Measurements from ENCODE around the gene AP1S2. TPM values are rescaled to one million over a fixed set of nuclear protein-coding genes. Genes with fewer than 3 reads are reported as not detected.

Gene AP1S2
- total and polyA plus RNA-seq, 2 of the 8 experiments (the other 6 are each of a cell fraction or from before 2014, with no cell fraction given): 88.2 to 237 TPM

- Histone ChIP-seq H3K14ac (ENCODE audit: insufficient read length) (no peak overlapping the region), H3K56ac (replicated peaks; ENCODE audit: insufficient read length, low read depth, low read length) (no peak overlapping the region), H4K91ac (replicated peaks; ENCODE audit: insufficient read length, low read length) (no peak overlapping the region), H3K27me3 (replicated peaks in 1 of 4; ENCODE audit: control insufficient read depth in 3 of 4, extremely low read depth in 1 of 4, insufficient read depth in 3 of 4, low read length in 3 of 4) (no peaks in the 10 kb centered on the region), H3K18ac (ENCODE audit: extremely low read depth, low read length) (no peak overlapping the region), H3K4me2 (ENCODE audit: insufficient read depth in 1 of 2, low read depth in 2 of 2, low read length in 2 of 2) (no peak overlapping the region), H3K79me1 (ENCODE audit: low read depth, low read length) (no peaks in the 10 kb centered on the region), H3K79me2 (ENCODE audit: control insufficient read depth in 1 of 2, insufficient read depth in 2 of 2, low read length in 2 of 2) (peaks cover 0 to 4% of the 10 kb centered on the region in 2 experiments; a peak in 2 of 4 replicates), H3K36me3 (ENCODE audit: control insufficient read depth in 2 of 4, insufficient read depth in 4 of 4, low read length in 3 of 4) (no peaks in the 10 kb centered on the region; a peak in 2 of 8 replicates), H2BK15ac (ENCODE audit: low read length) (no peak overlapping the region), H2BK5ac (ENCODE audit: low read depth, low read length) (no peak overlapping the region), H3K9ac (replicated peaks in 1 of 4; ENCODE audit: extremely low read depth in 1 of 4, low read depth in 3 of 4, low read length in 3 of 4) (no peak overlapping the region), H3K23me2 (ENCODE audit: low read depth, low read length) (peaks cover 6% of the 10 kb centered on the region; the same call in 1 of the 2 replicates), H2AFZ (ENCODE audit: low read length) (no peak overlapping the region), H2BK20ac (ENCODE audit: low read length) (no peak overlapping the region), H2BK12ac (ENCODE audit: low read depth, low read length) (no peak overlapping the region), H3K9me3 (ENCODE audit: insufficient read depth in 2 of 2, low read depth in 1 of 2, low read length in 1 of 2) (no peaks in the 10 kb centered on the region), H4K5ac (ENCODE audit: insufficient read length, low read depth, low read length) (no peak overlapping the region), H4K8ac (ENCODE audit: extremely low read depth, insufficient read depth, low read length) (no peak overlapping the region), H2AK5ac (ENCODE audit: low read depth, low read length) (no peak overlapping the region), H3K4me3 (ENCODE audit: extremely low read depth in 1 of 4, insufficient read depth in 2 of 4, low read depth in 3 of 4, low read length in 4 of 4) (no peak overlapping the region), H3K23ac (ENCODE audit: insufficient read length) (no peak overlapping the region), H3K4ac (replicated peaks; ENCODE audit: insufficient read length, low read depth, low read length) (no peak overlapping the region), H3K4me1 (replicated peaks in 1 of 4; ENCODE audit: control insufficient read depth in 3 of 4, insufficient read depth in 4 of 4, low read length in 3 of 4) (peaks cover 0 to 2% (median 0%) of the 10 kb centered on the region in 4 experiments; a peak in 2 of 7 replicates), H3K27ac (ENCODE audit: low read depth, low read length) (no peak overlapping the region), H4K20me1 (replicated peaks in 1 of 2; ENCODE audit: control insufficient read depth in 1 of 2, insufficient read depth in 2 of 2, low read length in 2 of 2) (no peaks in the 10 kb centered on the region), H2BK120ac (replicated peaks; ENCODE audit: low read depth, low read length) (no peak overlapping the region)
- POLR2A ChIA-PET (ENCODE audit: partially characterized antibody): no interaction called here
- CTCF ChIA-PET (ENCODE audit: partially characterized antibody): no interaction called here
- FAIRE-seq (no peak), DNase-seq (ENCODE audit: low read depth in 1 of 2, low spot score in 2 of 2) (no peak)
- TF ChIP-seq JUN (IDR thresholded peaks at IDR 0.05; ENCODE audit: low read depth, low read length): no peak
- TF ChIP-seq PHF8 (conservative IDR thresholded peaks at IDR 0.05; ENCODE audit: low read depth, low read length): no peak
- no peak for TF ChIP-seq EP300 (IDR thresholded peaks at IDR 0.05; ENCODE audit: borderline replicate concordance in 1 of 2, low read depth in 2 of 2, low read length in 2 of 2)
- no peak for TF ChIP-seq RAD21 (IDR thresholded peaks at IDR 0.05 in 1 of 2, conservative IDR thresholded peaks at IDR 0.05 in 1 of 2; ENCODE audit: low read depth in 2 of 2, low read length in 2 of 2)
- no peak for TF ChIP-seq FOSL1 (IDR thresholded peaks at IDR 0.05; ENCODE audit: insufficient read depth, low read depth, low read length)
- no peak for TF ChIP-seq JUND (IDR thresholded peaks at IDR 0.05; ENCODE audit: low read length)
- WGBS, 2 experiments (ENCODE audit: extremely low coverage in 1 of 2, insufficient coverage in 1 of 2, insufficient read length in 1 of 2, insufficient replicate concordance in 2 of 2, low coverage in 1 of 2, low lambda C conversion rate in 2 of 2, missing lambda C conversion rate in 1 of 2): 80% methylated on average over 2 of the region's 3 CpGs; no CpG with 5 or more reads in 1 of the 2 experiments
These were observed 67.7 kb downstream of the AP1S2 start for GRCh38 chrX:15786915-15787314.
